Measurements from ENCODE around the gene SPIRE2. TPM values are rescaled to one million over a fixed set of nuclear protein-coding genes. Genes with fewer than 3 reads are reported as not detected.
"Not testable (repeated sequence)": the region's sequence is repeated elsewhere in the genome, so short reads cannot be mapped to it uniquely, and the experiment has no call there.

The SPIRE2 gene
- total and polyA plus RNA-seq, 5 donors, result 1.4 to 3.1 (median 2.5) TPM

DNA sequence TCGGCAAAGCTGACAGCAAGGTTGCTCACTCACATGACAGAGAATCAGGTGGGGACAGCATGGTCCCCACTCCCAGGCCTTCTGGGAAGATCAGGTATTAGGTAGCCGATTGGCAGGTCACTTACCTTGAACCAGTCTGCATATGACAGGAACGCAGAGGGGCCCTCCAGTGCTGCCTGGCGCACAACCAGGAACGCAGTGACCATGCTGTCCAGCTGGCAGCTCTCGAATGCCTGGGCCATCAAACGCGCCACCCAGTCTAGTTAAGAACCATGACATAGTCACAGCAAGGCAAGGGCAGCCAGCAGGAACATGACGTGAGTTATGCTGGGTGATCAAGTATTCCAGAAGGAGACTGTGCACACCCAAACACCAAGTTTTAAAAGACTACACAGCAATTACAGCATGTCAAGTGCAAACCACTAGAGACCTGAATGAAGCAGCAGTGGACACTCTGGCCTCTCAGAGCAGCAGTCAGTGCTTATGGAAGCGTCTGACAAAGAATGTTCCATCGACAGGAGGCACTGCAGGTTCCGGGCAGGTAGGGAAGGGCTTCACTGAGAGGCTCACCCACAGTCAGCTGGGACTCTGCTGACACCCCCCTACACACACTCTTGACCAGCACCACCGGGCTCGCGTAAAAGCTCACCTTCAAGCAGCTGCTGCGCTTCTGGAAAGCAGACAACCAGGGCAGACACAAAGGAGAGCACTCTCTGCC lies 36.8 kb upstream of the SPIRE2 start:
- intact Hi-C loops (cut with DNase I), result loop anchor here in 2 of 4 donors (5.0 to 10.0 kb wide), 2 partner anchors 84 to 87 kb away; partner anchors contain the start of gene SPATA2L (in 1 of the 2)
- H3K4me1 ChIP-seq (ENCODE audit: control insufficient read depth, insufficient read depth, low read length), result no peaks in the 10 kb centered on the region
- ATAC-seq (peak; percentile 22 to 56), DNase-seq (peak in 2 of 3 donors; percentile 34 to 68)
- no peaks in the 10 kb centered on the region for H3K27me3 ChIP-seq (ENCODE audit: control insufficient read depth, insufficient read depth)
- no peaks in the 10 kb centered on the region for H3K9me3 ChIP-seq (ENCODE audit: control insufficient read depth, low read length)
- H3K4me3 ChIP-seq (ENCODE audit: low read length), result no peak overlapping the region
- WGBS, result 95% methylated on average over 16 of the region's 16 CpGs
- H3K27ac ChIP-seq (ENCODE audit: low read length), result no peak overlapping the region

DNA sequence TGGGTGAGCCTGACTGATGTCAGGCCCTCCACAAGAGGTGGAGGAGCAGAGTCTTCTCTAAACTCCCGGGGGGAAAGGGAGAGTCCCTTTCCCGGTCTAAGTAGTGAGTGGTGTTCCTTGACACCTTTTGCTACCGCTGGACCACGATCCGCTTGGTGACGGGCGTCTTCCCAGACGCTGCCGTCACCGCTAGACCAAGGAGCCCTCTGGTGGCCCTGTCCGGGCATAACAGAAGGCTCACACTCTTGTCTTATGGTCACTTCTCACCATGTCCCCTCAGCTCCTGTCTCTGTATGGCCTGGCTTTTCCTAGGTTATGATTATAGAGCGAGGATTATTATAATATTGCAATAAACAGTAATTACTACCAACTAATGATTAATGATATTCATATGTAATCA lies 35.2 kb upstream of the SPIRE2 start:
- H3K9me3 ChIP-seq (ENCODE audit: control insufficient read depth, low read length); H3K4me3 ChIP-seq (ENCODE audit: low read length); H3K27me3 ChIP-seq (ENCODE audit: control insufficient read depth, insufficient read depth); H3K27ac ChIP-seq (ENCODE audit: low read length); ATAC-seq; H3K4me1 ChIP-seq (ENCODE audit: control insufficient read depth, insufficient read depth, low read length): not testable (repeated sequence)
- DNase-seq, result peak; percentile 56 to 85 (median 77)
- intact Hi-C loops (cut with DNase I), result loop anchor here in 2 of 4 donors (5.0 to 10.0 kb wide), 2 partner anchors 86 to 88 kb away; partner anchors contain the start of gene SPATA2L (in 1 of the 2)
- 14% methylated on average over 12 of the region's 12 CpGs for WGBS

DNA sequence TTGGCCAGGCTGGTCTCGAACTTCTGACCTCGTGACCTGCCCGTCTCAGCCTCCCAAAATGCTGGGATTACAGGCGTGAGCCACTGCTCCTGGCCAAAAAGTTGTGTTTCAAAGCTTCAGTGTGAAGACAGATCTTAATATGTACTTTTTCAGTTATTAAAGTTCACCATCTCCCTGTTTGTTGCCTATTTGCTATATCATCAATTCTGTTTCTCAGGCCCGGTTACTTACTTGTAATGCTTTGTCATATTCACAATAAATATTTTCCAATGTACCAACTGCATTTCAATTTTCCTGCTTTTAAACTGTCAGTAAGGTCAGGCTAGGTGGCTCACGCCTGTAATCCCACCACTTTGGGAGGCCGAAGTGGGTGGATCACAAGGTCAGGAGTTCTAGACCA lies 34.3 kb upstream of the SPIRE2 start:
- Histone ChIP-seq H3K27ac (ENCODE audit: low read length) (no peak overlapping the region), H3K4me3 (ENCODE audit: low read length) (no peak overlapping the region), H3K9me3 (ENCODE audit: control insufficient read depth, low read length) (no peaks in the 10 kb centered on the region), H3K4me1 (ENCODE audit: control insufficient read depth, insufficient read depth, low read length) (no peaks in the 10 kb centered on the region), H3K27me3 (ENCODE audit: control insufficient read depth, insufficient read depth) (no peaks in the 10 kb centered on the region)
- ATAC-seq (no peak), DNase-seq (no peak)
- 96% methylated on average over 7 of the region's 7 CpGs for WGBS
- intact Hi-C loops (cut with DNase I), result loop anchor here in 2 of 4 donors (5.0 to 10.0 kb wide), 2 partner anchors 87 to 89 kb away; partner anchors contain the start of gene SPATA2L (in 1 of the 2)

DNA sequence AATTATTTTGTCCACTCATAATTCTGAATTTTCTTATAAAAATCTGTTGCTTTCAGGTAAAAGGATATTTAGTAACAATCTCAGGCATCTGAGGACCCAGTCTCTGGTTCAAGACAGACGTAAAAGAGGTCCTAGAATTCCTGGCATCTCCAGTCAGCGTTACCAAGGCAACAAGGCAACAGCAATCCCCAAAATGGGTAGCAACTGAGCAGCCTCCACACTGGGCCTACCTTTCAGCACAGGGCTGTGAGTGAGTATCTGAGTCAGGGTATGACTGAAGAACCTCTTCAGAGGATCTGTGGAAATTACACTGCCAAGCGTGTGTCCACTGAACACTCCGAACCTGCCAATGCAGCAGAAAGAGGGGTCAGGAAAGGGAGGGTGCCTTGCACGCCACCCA lies 32.6 kb upstream of the SPIRE2 start:
- H3K4me1 ChIP-seq (ENCODE audit: control insufficient read depth, insufficient read depth, low read length), result no peaks in the 10 kb centered on the region
- WGBS, result 86% methylated on average over 5 of the region's 5 CpGs
- intact Hi-C loops (cut with DNase I), result loop anchor here in 1 of 4 donors (10.0 kb wide), 1 partner anchor 91 kb away; the partner anchor contains the start of gene SPATA2L
- no peaks in the 10 kb centered on the region for H3K27me3 ChIP-seq (ENCODE audit: control insufficient read depth, insufficient read depth)
- H3K27ac ChIP-seq (ENCODE audit: low read length), result no peak overlapping the region
- no peak for DNase-seq
- H3K4me3 ChIP-seq (ENCODE audit: low read length), result no peak overlapping the region
- H3K9me3 ChIP-seq (ENCODE audit: control insufficient read depth, low read length), result no peaks in the 10 kb centered on the region
- no peak for ATAC-seq

DNA sequence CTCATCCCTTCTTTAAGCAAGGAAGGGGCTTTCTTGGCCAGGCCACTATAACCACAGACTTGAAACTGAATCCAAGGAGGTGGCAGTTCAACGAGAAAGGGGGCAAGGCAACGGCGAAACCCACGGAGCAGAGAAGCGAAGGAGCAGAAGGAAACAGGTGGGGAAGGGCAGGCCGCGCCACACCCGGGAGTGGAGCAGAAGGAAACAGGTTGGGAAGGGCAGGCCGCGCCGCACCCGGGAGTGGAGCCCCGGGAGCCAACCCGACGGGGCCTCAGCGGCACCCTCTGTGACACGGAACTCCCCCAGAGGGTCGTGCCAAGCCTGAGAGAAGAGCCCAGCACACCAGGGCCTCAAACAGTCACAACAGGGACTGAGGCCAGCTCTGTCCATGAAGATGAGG lies 32.2 kb upstream of the SPIRE2 start:
- ATAC-seq, result no peak

DNA sequence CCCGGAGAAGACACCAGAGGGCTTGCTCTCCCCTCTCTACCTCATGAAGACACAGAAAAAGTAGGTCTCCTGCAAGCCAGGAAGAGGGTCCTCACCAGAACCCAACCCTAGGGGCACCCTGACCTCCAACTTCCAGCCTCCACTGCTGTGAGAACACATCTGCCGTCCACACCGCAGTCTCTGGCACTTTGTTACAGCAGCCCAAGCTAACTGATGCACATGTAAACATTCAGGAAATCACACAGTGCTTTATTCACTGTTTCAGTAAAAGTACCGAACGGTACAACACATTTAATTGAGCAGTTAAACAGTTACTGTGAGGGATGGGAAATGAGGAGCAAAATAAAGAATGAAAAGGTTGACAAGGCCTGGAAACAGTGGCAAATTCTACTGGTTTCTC lies 30.1 kb upstream of the SPIRE2 start:
- Histone ChIP-seq H3K27me3 (ENCODE audit: control insufficient read depth, insufficient read depth) (no peaks in the 10 kb centered on the region), H3K4me3 (ENCODE audit: low read length) (no peak overlapping the region), H3K9me3 (ENCODE audit: control insufficient read depth, low read length) (no peaks in the 10 kb centered on the region), H3K4me1 (ENCODE audit: control insufficient read depth, insufficient read depth, low read length) (no peaks in the 10 kb centered on the region), H3K27ac (ENCODE audit: low read length) (peak overlapping the region; percentile 74)
- WGBS, result 87% methylated on average over 5 of the region's 5 CpGs
- DNase-seq (no peak), ATAC-seq (no peak)
- intact Hi-C loops (cut with DNase I), result loop anchor here in 1 of 4 donors (10.0 kb wide), 1 partner anchor 93 kb away; the partner anchor contains the start of gene SPATA2L

More for the DNA sequence above, 32.2 kb upstream of the SPIRE2 start:
- Histone ChIP-seq H3K27ac (ENCODE audit: low read length) (no peak overlapping the region), H3K9me3 (ENCODE audit: control insufficient read depth, low read length) (no peaks in the 10 kb centered on the region), H3K4me1 (ENCODE audit: control insufficient read depth, insufficient read depth, low read length) (no peaks in the 10 kb centered on the region), H3K27me3 (ENCODE audit: control insufficient read depth, insufficient read depth) (no peaks in the 10 kb centered on the region), H3K4me3 (ENCODE audit: low read length) (no peak overlapping the region)
- DNase-seq, result peak in 1 of 3 donors; percentile 33
- intact Hi-C loops (cut with DNase I), result loop anchor here in 1 of 4 donors (10.0 kb wide), 1 partner anchor 91 kb away; the partner anchor contains the start of gene SPATA2L
- 89% methylated on average over 18 of the region's 18 CpGs for WGBS

DNA sequence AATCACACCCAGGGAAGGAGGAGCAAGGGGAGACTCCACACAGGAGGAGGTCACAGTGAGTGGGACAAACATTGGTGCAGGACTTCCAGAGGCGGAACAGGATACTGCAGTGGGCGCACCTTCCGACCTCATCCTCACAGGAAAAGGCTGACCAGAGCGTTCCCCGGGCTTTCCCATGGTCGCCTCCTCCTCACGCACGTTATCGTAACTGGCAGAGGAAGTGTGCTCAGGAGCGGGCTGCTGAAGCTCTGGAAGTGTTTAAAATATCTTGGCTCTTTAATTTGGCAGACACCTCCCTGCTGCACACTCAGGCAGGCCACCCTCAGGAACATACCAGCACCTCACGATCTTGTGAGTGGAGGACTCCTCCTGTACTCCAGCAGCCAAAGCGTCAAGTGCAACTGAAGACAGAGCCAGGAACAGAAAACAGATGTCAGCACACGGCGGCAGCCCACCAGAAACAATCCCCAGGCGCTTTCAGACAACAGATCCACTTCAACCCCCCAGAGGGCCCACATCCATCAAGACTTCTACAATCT lies 29.4 kb upstream of the SPIRE2 start:
- no peak overlapping the region for H3K4me3 ChIP-seq (ENCODE audit: low read length)
- H3K27me3 ChIP-seq (ENCODE audit: control insufficient read depth, insufficient read depth), result no peaks in the 10 kb centered on the region
- WGBS, result 45% methylated on average over 15 of the region's 15 CpGs
- H3K4me1 ChIP-seq (ENCODE audit: control insufficient read depth, insufficient read depth, low read length), result no peaks in the 10 kb centered on the region
- H3K27ac ChIP-seq (ENCODE audit: low read length), result peak overlapping the region; percentile 74
- DNase-seq, result peak; percentile 55 to 80 (median 79)
- H3K9me3 ChIP-seq (ENCODE audit: control insufficient read depth, low read length), result no peaks in the 10 kb centered on the region
- peak; percentile 89 to 94 for ATAC-seq
- intact Hi-C loops (cut with DNase I), result loop anchor here in 1 of 4 donors (10.0 kb wide), 1 partner anchor 94 kb away; the partner anchor contains the start of gene SPATA2L

DNA sequence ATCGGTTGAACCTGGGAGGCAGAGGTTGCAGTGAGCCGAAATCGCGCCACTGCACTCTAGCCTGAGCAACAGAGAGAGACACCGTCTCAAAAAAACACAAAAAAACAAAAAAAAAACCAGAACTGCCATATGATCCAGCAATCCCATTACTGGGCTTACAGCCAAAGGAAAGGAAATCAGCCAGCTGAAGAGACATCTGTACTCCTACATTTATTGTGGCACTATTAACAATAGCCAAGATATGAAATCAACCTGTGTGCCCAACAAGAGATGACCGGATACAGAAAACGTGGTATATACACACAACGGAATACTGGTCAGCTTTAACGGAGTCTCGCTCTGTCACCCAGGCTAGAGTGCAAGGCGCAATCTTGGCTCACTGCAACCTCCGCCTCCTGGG lies 26.5 kb upstream of the SPIRE2 start:
- intact Hi-C loops (cut with DNase I), result no loop called here
- no peak for DNase-seq

DNA sequence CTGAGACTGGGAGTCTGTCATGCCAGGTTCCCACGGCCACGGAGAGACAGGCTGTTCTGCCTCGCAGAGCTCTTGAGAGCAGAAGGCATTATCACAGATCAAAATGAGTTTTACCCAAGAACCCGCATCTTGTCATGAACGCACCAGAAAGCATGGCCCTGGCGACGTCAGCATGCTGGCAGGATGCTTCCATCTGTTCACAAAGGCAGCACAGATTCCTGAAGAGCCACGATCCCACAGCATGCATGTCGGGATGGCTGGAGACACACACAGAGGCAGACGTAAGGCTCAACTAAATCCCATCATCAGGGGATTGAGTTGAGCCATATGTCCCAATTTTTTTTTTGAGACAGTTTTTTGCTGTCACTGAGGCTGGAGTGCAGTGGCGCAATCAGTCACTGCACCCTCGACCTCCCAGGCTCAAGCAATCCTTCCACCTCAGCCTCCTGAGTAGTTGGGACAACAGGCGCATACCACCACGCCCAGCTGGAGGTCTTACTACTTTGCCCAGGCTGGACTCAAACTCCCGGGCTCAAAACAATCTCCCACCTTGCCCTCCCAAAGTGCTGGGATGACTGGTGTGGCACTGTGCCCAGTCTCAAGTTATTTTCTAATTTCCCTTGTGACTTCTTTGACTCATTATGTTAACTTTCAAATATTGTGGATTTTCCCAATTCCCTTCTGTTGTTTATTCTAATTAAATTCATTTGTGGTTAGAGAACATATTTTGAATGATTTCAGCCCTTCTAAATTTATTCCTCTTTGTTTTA lies 23.0 kb upstream of the SPIRE2 start:
- no peaks in the 10 kb centered on the region for H3K27me3 ChIP-seq (ENCODE audit: control insufficient read depth, insufficient read depth)
- whole genome bisulfite sequencing, result 88% methylated on average over 15 of the region's 15 CpGs
- no peak for ATAC-seq
- H3K9me3 ChIP-seq (ENCODE audit: control insufficient read depth, low read length), result no peaks in the 10 kb centered on the region
- no peak overlapping the region for H3K4me3 ChIP-seq (ENCODE audit: low read length)
- intact Hi-C loops (cut with DNase I), result no loop called here
- no peak overlapping the region for H3K27ac ChIP-seq (ENCODE audit: low read length)
- H3K4me1 ChIP-seq (ENCODE audit: control insufficient read depth, insufficient read depth, low read length), result no peaks in the 10 kb centered on the region
- peak in 1 of 3 donors; percentile 27 for DNase-seq

More for the DNA sequence above, 26.5 kb upstream of the SPIRE2 start:
- no peaks in the 10 kb centered on the region for H3K4me1 ChIP-seq (ENCODE audit: control insufficient read depth, insufficient read depth, low read length)
- 75% methylated on average over 12 of the region's 12 CpGs for WGBS
- H3K9me3 ChIP-seq (ENCODE audit: control insufficient read depth, low read length), result no peaks in the 10 kb centered on the region
- ATAC-seq, result no peak
- no peak overlapping the region for H3K27ac ChIP-seq (ENCODE audit: low read length)
- no peaks in the 10 kb centered on the region for H3K27me3 ChIP-seq (ENCODE audit: control insufficient read depth, insufficient read depth)
- no peak overlapping the region for H3K4me3 ChIP-seq (ENCODE audit: low read length)

DNA sequence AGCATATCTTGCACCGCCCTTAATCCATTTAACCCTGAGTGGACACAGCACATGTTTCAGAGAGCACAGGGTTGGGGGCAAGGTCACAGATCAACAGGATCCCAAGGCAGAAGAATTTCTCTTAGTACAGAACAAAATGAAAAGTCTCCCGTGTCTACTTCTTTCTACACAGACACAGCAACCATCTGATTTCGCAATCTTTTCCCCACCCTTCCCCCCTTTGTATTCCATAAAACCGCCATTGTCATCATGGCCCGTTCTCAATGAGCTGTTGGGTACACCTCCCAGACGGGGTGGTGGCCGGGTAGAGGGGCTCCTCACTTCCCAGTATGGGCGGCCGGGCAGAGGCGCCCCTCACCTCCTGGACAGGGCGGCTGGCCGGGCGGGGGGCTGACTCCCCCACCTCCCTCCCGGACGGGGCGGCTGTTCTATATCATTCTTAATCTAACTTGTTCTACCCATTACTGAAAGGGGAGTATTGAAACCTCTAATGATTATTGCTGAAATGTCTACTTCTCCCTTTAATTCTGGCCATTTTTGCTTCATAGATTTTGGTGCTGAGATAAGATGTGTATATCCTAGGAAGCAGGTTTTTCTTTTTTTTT lies 21.6 kb upstream of the SPIRE2 start:
- H3K27me3 ChIP-seq (ENCODE audit: control insufficient read depth, insufficient read depth); H3K9me3 ChIP-seq (ENCODE audit: control insufficient read depth, low read length); ATAC-seq; H3K4me3 ChIP-seq (ENCODE audit: low read length); H3K27ac ChIP-seq (ENCODE audit: low read length); H3K4me1 ChIP-seq (ENCODE audit: control insufficient read depth, insufficient read depth, low read length); intact Hi-C loops (cut with DNase I): not testable (repeated sequence)
- peak in 1 of 3 donors; percentile 10 for DNase-seq
- WGBS, result 80% methylated on average over 15 of the region's 16 CpGs

Data from right cardiac atrium (tissue), 5 donors.